Ectodermal cell (in vitro differentiated cells): ENCODE measurements around the gene SPPL2A.

Source experiments
- H3K27ac ChIP-seq: 2 replicates; pipeline ENCODE4 v1.7.0; 2013; ENCODE audit warnings: mild to moderate bottlenecking, low read depth, low read length; ENCODE audit not compliant: insufficient read depth, poor library complexity, severe bottlenecking
- H3K27me3 ChIP-seq: 2 replicates; pipeline ENCODE4 v1.7.0; 2013; ENCODE audit warnings: mild to moderate bottlenecking, low read length; ENCODE audit not compliant: insufficient read depth, control insufficient read depth, poor library complexity, severe bottlenecking
- H3K36me3 ChIP-seq: one replicate; pipeline ENCODE4 v1.7.0; 2013; ENCODE audit warnings: low read length; ENCODE audit not compliant: control insufficient read depth, insufficient read depth
- H3K4me1 ChIP-seq: one replicate; pipeline ENCODE4 v1.7.0; 2013; ENCODE audit warnings: low read length; ENCODE audit not compliant: control insufficient read depth, insufficient read depth
- H3K4me3 ChIP-seq: 2 replicates; pipeline ENCODE4 v1.7.0; 2013; ENCODE audit warnings: low read depth, low read length, control low read depth; ENCODE audit not compliant: insufficient read depth
- H3K9me3 ChIP-seq: 2 replicates; pipeline ENCODE4 v1.7.0; 2013; ENCODE audit warnings: mild to moderate bottlenecking, low read length, moderate library complexity; ENCODE audit not compliant: control insufficient read depth
- WGBS, 2 experiments: methylation state at CpG; one replicate each; pipeline ENCODE4 v1.1.7; 2013; ENCODE audit warnings: missing lambda C conversion rate in 2 of 2; 5-methylcytosine and 5-hydroxymethylcytosine counted together

SPPL2A gene

DNA sequence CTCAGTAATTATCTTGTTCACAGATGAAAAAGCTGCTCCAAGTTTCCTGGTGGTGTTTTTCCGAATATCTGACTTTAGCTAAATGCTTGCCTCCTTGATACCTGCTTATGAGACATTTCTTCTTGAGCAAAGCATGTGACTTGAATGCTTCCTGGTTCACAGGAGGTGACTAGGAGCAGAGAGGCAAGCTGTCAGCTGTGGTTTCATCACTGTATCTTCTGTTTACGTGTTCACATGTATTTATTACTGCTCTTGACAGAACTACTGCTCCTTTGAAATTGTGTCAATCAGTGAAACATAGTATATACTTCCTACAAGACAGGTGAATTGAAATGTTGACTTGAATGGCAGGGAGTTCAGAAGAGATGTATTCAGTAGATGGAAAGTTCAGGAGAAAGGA is 8.9 kb upstream of the SPPL2A start:
- Histone ChIP-seq H3K4me3 (no peak overlapping the region), H3K36me3 (no peaks in the 10 kb centered on the region), H3K9me3 (no peaks in the 10 kb centered on the region), H3K4me1 (no peaks in the 10 kb centered on the region), H3K27me3 (no peaks in the 10 kb centered on the region), H3K27ac (no peak overlapping the region)
- 92 to 94% methylated on average over 2 of the region's 2 CpGs for WGBS, 2 experiments

DNA sequence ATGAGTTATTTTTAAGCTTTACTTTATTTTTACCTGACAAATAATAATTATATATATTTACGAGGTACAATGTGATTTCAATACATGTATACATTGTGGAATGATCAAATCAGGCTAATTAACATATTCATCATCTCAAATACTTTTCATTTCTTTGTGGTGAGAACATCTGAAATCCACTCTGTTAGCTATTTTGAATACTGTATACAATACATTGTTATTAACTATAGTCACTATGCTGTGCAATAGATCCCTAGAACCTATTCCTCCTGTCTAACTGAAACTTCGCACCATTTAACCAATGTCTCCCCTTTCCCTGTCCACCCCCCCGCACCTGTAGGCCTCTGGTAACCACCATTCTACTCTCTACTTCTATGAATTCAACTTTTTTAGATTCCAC is 7.9 kb upstream of the SPPL2A start:
- Histone ChIP-seq H3K9me3 (no peaks in the 10 kb centered on the region), H3K27ac (no peak overlapping the region), H3K4me1 (no peaks in the 10 kb centered on the region), H3K36me3 (no peaks in the 10 kb centered on the region), H3K27me3 (no peaks in the 10 kb centered on the region), H3K4me3 (no peak overlapping the region)
- WGBS, 2 experiments = 87 to 92% methylated on average over 2 of the region's 3 CpGs

DNA sequence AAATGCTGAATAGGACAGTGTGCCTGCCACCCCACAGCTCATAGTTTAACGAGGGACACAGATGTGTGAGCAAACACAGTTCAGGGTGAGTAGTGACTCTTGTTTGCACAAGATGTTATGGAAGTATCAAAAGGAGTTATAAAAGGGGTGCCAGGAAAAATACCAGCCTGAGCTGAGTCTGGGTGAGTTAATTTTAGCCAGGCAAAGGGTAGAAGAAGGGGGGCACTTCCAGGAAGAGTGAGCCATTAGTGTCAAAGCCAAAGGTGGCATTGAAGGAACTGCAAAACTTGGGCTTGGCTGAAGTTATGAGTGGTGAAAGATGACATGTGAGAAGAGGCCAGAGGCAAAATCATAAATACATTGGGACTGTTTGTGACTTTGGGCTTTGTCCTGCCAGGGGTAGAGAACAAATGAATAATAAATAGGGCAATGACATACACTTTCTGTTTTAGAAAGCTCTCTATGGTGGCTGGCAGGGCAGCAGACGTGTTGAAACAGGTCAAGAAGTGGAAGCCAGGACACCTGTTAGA is 1.9 kb upstream of the SPPL2A start:
- 91 to 95% methylated on average over 2 of the region's 2 CpGs for WGBS, 2 experiments
- Histone ChIP-seq H3K9me3 (no peaks in the 10 kb centered on the region), H3K27ac (no peak overlapping the region)

DNA sequence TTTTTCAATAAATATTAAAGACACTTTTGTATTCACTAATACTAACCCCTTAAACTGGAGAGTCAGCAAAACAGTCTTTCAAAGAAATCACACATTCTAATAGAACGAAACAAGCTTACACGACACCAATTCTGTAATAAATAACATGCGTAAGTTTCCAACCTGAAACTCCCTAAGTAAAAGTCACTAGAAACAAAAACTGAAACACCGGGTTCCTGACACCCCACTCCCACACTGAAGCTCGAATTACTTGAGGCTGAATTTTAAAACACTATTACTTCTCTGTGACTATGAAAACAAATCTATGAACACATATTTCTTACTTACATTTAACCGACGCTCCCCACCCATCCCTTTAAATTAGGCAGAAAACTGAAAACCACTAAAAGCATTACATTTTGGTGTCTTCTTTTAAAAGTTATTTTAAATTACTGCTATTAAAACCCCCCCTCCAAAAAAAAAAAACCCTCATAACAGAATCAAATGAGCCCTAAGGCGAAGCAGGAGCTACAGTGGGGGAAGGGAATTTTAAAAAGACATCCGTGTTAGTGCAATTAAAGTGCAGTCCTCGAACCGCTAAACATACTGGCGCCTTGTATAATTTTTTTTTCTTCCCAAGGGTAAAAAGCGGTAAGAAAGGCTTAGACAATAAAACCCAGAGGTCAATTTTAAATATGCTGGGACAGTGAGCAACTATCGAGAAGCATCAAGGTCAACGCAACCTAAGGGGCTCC is 878 bp downstream of the SPPL2A start:
- 10 to 12% methylated on average over 12 to 15 of the region's 15 CpGs for WGBS, 2 experiments

More for the DNA sequence above, 1.9 kb upstream of the SPPL2A start:
- H3K27me3 ChIP-seq = peaks cover 3% of the 10 kb centered on the region
- H3K4me3 ChIP-seq = no peak overlapping the region
- H3K36me3 ChIP-seq = no peaks in the 10 kb centered on the region
- peaks cover 5% of the 10 kb centered on the region for H3K4me1 ChIP-seq

DNA sequence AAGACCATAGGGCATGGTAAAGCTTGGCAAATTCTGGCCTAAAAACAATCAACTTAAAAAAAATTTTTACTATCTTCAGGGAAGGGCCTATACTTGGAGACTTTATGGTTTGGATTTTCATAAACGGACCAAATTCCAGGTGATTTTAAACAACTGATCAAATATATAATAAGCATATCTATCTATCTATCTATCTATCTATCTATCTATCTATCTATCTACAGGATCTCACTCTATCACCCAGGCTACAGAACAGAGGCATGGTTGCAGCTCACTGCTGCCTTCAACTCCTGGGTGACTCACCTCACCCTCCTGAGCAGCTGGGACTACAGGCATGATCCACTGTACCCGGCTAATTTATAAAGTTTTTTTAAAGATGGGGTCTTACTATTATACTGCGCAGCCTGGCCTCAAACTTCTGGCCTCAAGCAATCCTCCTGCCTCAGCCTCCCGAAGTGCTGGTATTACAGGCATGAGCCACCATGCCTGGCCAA is 6.7 kb downstream of the SPPL2A start:
- Histone ChIP-seq H3K4me1 (no peaks in the 10 kb centered on the region), H3K4me3 (no peak overlapping the region), H3K36me3 (no peaks in the 10 kb centered on the region), H3K27ac (no peak overlapping the region), H3K9me3 (no peaks in the 10 kb centered on the region), H3K27me3 (no peaks in the 10 kb centered on the region)
- WGBS, 2 experiments = 95 to 97% methylated on average over 4 of the region's 4 CpGs

More for the DNA sequence above, 878 bp downstream of the SPPL2A start:
- peaks cover 5% of the 10 kb centered on the region for H3K4me1 ChIP-seq
- H3K36me3 ChIP-seq = no peaks in the 10 kb centered on the region
- H3K9me3 ChIP-seq = no peaks in the 10 kb centered on the region
- H3K27ac ChIP-seq = no peak overlapping the region
- H3K27me3 ChIP-seq = peaks cover 3% of the 10 kb centered on the region
- peak overlapping the region; percentile 80 for H3K4me3 ChIP-seq

DNA sequence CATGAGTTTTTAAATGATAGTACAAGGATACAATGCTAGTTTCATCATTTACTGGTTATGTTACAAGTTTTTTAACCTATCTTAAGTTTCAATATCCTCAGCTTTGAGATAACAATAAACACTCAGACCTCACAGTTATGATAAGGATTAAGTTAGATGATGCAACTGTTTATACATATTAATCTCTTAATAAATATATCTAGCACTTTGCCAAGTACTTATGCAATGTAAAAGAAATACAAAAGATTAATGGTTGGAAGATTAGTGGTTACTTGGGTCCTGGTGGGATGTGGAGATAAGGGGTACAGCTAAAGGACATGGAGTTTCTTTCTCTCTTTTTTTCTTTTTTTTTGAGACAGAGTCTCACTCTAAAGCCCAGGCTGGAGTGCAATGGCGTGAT is 12.0 kb downstream of the SPPL2A start:
- Histone ChIP-seq H3K27ac (no peak overlapping the region), H3K4me3 (no peak overlapping the region), H3K27me3 (no peaks in the 10 kb centered on the region), H3K36me3 (no peaks in the 10 kb centered on the region), H3K9me3 (no peaks in the 10 kb centered on the region), H3K4me1 (no peaks in the 10 kb centered on the region)
- 88 to 93% methylated on average over 1 of the region's 1 CpG for WGBS, 2 experiments

DNA sequence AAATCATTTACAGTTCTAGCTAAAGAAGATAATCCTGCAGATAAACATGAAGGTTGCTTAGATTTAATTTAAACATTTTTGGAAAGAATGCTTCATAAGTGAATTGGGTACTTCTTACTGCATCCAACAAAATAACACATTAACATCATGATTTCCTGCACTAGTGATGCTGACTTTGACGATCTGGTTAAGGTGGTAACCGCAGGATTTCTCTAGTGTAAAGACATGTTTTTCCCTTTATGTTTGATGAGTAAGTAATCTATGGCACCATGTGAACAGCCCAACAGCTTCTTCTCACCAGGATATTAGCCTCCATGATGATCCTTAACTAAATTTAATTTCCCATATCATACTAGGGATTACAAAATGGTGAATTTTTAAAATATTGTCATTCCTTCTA is 14.1 kb downstream of the SPPL2A start:
- Histone ChIP-seq H3K9me3 (no peaks in the 10 kb centered on the region), H3K4me1 (no peaks in the 10 kb centered on the region), H3K36me3 (no peaks in the 10 kb centered on the region), H3K4me3 (no peak overlapping the region), H3K27me3 (no peaks in the 10 kb centered on the region), H3K27ac (no peak overlapping the region)
- WGBS, 2 experiments = 80 to 85% methylated on average over 1 to 2 of the region's 2 CpGs

DNA sequence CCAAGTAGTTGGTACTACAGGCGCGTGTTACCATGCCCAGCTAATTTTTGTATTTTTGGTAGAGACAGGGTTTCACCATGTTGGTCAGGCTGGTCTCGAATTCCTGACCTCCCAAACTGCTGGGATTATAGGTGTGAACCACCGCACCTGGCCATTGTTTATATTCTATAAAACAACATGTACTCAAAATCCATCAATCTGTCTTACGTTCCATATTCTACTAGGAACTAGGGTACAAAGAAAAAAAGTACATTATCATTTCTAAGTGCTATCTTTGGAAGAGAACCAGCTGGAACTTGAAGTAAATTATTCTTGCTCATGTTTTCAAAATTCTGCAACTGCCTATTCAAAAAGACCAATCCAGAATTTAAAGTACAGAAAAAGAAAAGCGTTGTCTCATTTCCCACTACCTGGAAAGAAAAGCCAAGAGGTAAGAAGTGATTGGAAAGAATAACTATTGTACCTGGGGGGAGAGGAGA is 15.2 kb downstream of the SPPL2A start:
- Histone ChIP-seq H3K27me3 (no peaks in the 10 kb centered on the region), H3K36me3 (no peaks in the 10 kb centered on the region), H3K27ac (no peak overlapping the region), H3K9me3 (no peaks in the 10 kb centered on the region), H3K4me3 (no peak overlapping the region), H3K4me1 (no peaks in the 10 kb centered on the region)
- 94% methylated on average over 5 to 6 of the region's 6 CpGs for WGBS, 2 experiments

DNA sequence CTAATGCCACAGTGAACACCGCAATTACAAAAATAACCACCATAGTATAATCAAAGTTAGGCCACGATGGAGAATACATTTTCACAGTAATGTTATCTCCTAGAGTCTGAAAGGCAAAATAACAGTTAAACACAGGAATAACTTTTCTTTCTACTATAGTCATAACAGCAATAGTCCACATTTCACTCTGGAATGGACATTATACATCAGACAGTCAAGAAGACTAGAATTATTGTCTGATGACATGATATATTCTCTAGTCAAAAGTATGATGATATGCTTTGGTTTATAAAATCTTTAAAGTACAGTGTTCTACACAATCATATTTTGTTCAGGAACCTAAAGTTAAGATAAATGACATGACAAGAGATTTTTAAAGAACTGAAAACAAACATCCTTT is 18.0 kb downstream of the SPPL2A start:
- no peaks in the 10 kb centered on the region for H3K4me1 ChIP-seq
- WGBS, 2 experiments = 89 to 95% methylated on average over 2 of the region's 2 CpGs
- H3K27ac ChIP-seq = no peak overlapping the region
- no peak overlapping the region for H3K4me3 ChIP-seq
- no peaks in the 10 kb centered on the region for H3K9me3 ChIP-seq
- H3K36me3 ChIP-seq = no peaks in the 10 kb centered on the region
- no peaks in the 10 kb centered on the region for H3K27me3 ChIP-seq

DNA sequence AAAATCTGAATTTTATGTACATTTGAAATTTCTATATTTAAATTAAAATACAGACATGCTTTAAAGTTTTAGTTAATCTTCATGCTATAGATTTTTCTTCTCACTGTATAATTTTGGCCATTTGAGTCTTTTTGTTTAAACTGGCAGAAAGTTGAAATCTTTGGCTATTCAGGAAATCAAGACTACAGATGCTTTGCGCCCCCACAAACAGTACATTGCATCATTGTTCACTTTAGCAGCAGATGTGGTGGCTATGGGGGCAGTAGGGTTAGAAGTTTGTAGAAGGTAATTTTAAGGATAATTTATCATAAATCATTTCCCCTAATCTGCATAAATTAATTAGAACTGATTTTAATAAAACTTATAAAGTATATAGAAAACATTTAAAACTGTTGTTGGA is 20.9 kb downstream of the SPPL2A start:
- no peaks in the 10 kb centered on the region for H3K9me3 ChIP-seq
- H3K36me3 ChIP-seq = no peaks in the 10 kb centered on the region
- no peaks in the 10 kb centered on the region for H3K27me3 ChIP-seq
- no peaks in the 10 kb centered on the region for H3K4me1 ChIP-seq
- no peak overlapping the region for H3K4me3 ChIP-seq
- H3K27ac ChIP-seq = no peak overlapping the region
- WGBS, 2 experiments = 100% methylated on average over 1 of the region's 1 CpG; no CpG with 5 or more reads in 1 of the 2 experiments
